HG02970 (cell line): ENCODE results near the gene CTDP1.

Source experiments
- ATAC-seq: cut with Tn5 transposase; IDR thresholded peaks from one replicate; pipeline ENCODE4 v1.9.1; 2021; ENCODE audit warnings: mild to moderate bottlenecking, moderate library complexity, moderate number of reproducible peaks; ENCODE audit not compliant: unreplicated experiment, low FRiP score

CTDP1 gene

GRCh38 chr18:79695856-79696850, 16.6 kb downstream of the CTDP1 start:
- ATAC-seq = no peak

- no peak for ATAC-seq
Observed at GRCh38 chr18:79697178-79697577, 17.6 kb downstream of the CTDP1 start.

- ATAC-seq = no peak
Observed at GRCh38 chr18:79697976-79698375, 18.4 kb downstream of the CTDP1 start.

- ATAC-seq = no peak
Observed at GRCh38 chr18:79698668-79699335, 19.2 kb downstream of the CTDP1 start.

- no peak for ATAC-seq
Observed at GRCh38 chr18:79699653-79700052, 20.1 kb downstream of the CTDP1 start.

- no peak for ATAC-seq
Observed at GRCh38 chr18:79702906-79703305, 23.3 kb downstream of the CTDP1 start.

GRCh38 chr18:79704631-79705030, 25.0 kb downstream of the CTDP1 start:
- ATAC-seq = no peak

GRCh38 chr18:79705272-79705671, 25.7 kb downstream of the CTDP1 start:
- no peak for ATAC-seq

GRCh38 chr18:79706006-79706405, 26.4 kb downstream of the CTDP1 start:
- ATAC-seq = no peak

- no peak for ATAC-seq
Observed at GRCh38 chr18:79706658-79707057, 27.1 kb downstream of the CTDP1 start.

GRCh38 chr18:79707239-79707638, 27.6 kb downstream of the CTDP1 start:
- no peak for ATAC-seq

GRCh38 chr18:79707671-79708070, 28.1 kb downstream of the CTDP1 start:
- no peak for ATAC-seq

GRCh38 chr18:79708412-79708811, 28.8 kb downstream of the CTDP1 start:
- no peak for ATAC-seq

GRCh38 chr18:79712206-79712857, 32.7 kb downstream of the CTDP1 start:
- ATAC-seq = no peak

GRCh38 chr18:79713341-79713740, 33.7 kb downstream of the CTDP1 start:
- no peak for ATAC-seq

GRCh38 chr18:79714531-79715240, 35.1 kb downstream of the CTDP1 start:
- no peak for ATAC-seq

GRCh38 chr18:79715280-79715679, 35.7 kb downstream of the CTDP1 start:
- no peak for ATAC-seq

GRCh38 chr18:79717059-79717458, 37.5 kb downstream of the CTDP1 start:
- ATAC-seq = no peak

GRCh38 chr18:79717555-79718074, 38.0 kb downstream of the CTDP1 start:
- ATAC-seq = no peak

GRCh38 chr18:79718126-79718525, 38.5 kb downstream of the CTDP1 start:
- no peak for ATAC-seq
